Hepatocyte (in vitro differentiated cells): ENCODE data around the gene LGALSL.

Experiments used
- CTCF ChIP-seq: fragments of 200-600 bp; sonication (generic); IDR thresholded peaks from 2 replicates; pipeline ENCODE4 v1.5.1; 2016; ENCODE audit warnings: antibody characterized with exemption, mild to moderate bottlenecking; ENCODE audit not compliant: poor library complexity
- EZH2phosphoT487 ChIP-seq: fragments of 200-600 bp; sonication (generic); IDR thresholded peaks from one replicate; pipeline ENCODE4 v1.6.1; 2018; ENCODE audit warnings: antibody characterized with exemption, mild to moderate bottlenecking, low read depth, moderate library complexity; ENCODE audit not compliant: unreplicated experiment, severe bottlenecking

GRCh38 chr2:64482765-64483504 is 29.0 kb downstream of the LGALSL start:
- TF ChIP-seq CTCF (no peak), EZH2phosphoT487 (no peak)
